ENCODE results near the gene COX7A1. TPM values are rescaled to one million over a fixed set of nuclear protein-coding genes. Genes with fewer than 3 reads are reported as not detected.

Gene COX7A1
- 0.76 and 1.6 TPM in 2 replicates for total RNA-seq

DNA sequence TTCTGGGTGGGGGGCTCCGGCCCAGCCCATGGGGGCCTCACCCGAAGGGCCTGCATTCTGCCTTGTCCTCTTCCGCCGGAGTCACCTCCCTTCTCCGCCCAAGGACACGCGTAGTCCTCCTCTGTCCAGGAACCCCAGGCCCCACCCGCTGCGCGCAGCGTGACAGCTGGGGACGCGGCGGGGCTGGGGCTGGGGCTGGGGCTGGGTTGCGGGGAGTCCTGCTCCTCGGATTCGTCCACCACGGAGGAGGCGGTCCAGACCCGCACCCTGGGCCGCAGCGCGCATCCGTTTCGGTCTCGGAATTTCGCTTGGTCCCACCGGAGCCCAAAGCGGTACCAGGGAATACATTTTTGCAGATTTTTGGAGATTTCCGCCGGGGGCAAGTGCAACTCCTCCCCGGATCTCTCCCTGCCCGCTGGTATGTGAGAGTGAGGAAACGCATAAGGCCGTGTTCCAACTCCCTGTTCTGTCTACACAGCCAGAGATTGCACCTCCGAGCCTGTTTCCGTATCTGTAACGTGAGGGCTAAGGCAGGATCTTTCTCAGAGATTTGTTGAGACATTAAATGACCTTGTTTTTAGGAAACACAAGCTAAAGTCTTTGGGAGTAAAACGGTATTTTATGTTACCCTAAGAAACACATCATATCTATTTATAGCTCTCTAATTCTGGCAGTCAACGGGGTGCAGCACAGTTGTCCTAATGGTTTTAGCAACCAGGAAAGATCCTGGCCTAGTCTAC, at the start of gene COX7A1:
Gene COX7A1 (minus strand): TSS at position 96 of the 740 bp plus-strand sequence. CDS start 40 bp downstream, at position 56.

DNA sequence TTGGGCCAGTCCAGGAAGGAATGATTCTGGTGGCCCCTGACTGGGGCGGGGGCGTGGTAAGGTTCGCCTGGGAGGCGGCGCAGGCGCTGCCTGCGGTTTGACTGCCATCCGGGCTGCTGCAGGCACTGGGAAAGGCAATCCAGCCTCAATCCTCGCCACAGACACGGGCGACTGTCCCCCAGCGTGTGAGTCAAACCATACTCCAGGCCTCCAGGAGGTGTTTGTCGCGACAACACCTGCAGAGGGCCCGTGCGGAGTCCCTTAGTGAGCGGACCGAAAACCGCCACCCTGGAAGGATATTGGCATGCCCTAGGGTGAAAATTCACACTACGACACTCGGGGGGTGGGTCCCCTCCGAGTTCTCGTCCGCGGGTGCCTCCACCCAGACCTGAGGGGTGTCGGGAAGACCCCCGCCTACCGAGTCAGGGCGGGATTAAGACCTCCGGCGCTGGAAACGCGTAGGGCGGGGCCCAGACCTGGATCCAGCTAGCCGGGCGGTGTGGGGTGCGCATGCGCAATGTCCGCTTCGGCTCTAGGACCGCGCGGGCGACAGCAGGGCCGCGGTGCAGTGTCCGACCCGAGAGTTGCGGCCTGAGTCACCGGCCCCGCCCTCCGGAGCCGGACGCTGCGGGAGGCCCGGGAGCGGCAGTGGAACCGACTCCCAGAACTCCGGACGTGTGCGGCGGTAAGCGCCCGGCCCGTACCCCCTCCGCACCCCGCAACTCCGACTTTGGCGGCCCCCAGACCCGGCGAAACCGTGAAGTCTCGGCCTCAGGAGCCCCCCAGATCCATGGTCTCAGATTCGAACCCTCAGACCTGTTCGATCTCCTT, 12.6 kb downstream of the COX7A1 start, which contains the start of gene CAPNS1:
Gene CAPNS1 (plus strand): TSS at position 594 of the 831 bp plus-strand sequence. CDS start 946 bp downstream, outside the sequence.

DNA sequence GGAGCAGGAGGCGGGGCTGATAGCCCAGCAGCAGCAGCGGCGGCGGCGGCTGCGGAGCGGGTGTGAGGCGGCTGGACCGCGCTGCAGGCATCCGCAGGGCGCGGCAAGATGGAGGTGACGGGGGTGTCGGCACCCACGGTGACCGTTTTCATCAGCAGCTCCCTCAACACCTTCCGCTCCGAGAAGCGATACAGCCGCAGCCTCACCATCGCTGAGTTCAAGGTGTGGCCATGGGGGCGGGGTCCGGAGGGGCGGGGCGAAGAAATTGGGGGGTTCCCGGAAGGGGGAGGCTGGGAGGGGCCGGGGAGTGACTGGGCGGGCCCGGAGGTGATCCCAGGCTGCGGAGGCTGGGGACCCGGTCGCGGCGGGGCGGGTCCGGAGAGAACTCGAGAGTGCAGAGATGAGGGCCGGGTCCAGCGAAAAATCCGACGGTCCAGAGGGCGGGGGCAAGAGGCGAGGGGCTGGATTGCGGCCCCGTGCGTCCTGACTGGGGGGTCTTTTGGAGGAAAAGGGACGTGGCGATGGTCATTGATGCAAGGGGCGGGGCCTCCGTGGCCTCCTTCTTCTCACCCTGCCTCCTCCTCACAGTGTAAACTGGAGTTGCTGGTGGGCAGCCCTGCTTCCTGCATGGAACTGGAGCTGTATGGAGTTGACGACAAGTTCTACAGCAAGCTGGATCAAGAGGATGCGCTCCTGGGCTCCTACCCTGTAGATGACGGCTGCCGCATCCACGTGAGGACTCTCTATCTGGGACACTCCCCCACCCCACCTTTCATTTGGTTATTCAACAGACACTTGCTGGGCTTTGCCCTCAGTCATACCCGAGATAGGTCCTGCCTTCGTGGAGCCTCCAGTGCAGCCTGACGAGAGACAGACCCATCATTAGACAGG, 36.5 kb downstream of the COX7A1 start, which contains the start of gene TBCB:
Gene TBCB (plus strand): TSS at position 16 of the 891 bp plus-strand sequence. CDS start 93 bp downstream, at position 109.

DNA sequence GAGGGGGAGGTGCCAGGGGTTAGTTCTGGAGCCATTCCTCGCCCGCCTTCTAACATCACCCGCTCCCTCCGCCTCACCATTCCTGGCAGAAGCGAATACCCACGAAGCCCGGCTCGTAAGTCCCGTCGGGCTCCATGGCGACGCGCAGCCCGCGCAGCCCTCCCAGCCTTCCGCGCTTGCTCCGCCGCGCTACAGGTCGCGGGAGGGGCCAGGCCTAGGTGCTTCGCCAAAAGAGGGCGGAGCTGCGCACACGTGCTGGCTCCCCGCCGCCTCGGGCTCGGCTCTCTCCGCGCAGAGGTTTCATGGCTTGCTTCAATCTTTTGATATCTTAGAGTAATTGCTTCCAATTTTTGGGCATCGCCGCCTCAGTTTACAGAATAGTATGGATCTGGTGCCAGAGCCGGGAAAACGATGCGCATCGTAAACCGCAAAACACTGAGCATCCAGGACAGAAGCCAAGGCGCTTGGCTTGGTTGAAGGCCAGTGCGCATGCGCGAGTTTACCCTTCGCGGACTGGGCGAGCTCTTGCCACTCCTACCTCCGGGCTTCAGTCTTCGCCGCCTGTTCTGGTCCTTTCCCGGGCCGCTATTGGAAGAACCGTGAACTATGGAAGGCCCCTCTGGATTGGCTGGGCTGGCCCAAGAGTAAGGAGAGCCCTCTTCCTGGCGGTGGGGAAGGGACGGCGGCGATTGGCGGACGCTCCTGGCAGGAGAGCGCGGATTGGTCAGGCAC, 37.4 kb downstream of the COX7A1 start, which contains the start of gene POLR2I:
Gene POLR2I (minus strand): TSS at position 155 of the 732 bp plus-strand sequence. CDS start 19 bp downstream, at position 136.

DNA sequence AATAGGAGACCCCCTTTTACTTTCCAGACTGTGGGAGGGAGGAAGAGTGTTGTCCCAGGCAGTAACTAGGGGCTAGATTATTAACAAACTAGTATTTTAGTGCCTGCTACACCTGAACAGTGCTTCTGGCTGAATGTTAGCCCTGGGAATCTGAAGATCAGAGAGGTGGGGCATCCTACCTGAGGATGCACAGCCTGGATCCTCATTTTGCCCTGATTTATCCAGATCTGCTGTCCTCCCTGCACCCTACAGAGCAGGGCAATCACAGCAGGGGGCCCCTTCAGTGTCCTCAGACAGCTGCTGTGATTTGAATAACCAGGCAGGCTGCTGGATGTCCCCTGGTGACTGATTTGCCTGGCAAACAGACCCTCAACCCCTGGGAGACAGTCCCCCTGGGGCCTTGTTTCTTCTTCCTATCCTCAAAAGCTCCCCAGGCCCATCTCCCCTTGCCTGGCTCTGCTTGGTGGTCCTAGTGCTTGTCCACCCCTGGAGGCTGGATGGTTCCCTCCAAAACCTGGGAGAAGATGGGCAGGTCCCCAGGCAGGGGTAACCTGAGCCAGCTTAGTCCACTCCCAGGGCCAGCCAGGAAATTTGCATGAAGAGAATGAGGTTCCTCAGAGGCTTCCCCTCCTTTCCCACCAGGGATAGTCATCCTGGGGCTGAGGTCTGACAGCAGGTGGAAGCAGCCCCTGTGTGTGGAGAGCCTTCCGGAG, 41.6 kb downstream of the COX7A1 start, which contains the start of gene OVOL3:
Gene OVOL3 (plus strand): TSS at position 657 of the 713 bp plus-strand sequence. CDS start 60 bp downstream, outside the sequence.

Other genes with a start within 250 kb of the COX7A1 start
- gene HCST, start 249.9 kb downstream of the COX7A1 start, total RNA-seq, result 0.38 TPM in 1 of 2 replicates, not detected in the other
- gene TYROBP, start 244.2 kb downstream of the COX7A1 start, total RNA-seq, result not detected in 2 replicates
- 10.4 and 19.8 TPM in 2 replicates for gene LRFN3, start 216.1 kb downstream of the COX7A1 start, total RNA-seq
- gene SDHAF1, start 157.3 kb downstream of the COX7A1 start, total RNA-seq, result 24.4 and 26.4 TPM in 2 replicates
- 0.81 and 3.4 TPM in 2 replicates for gene SYNE4, start 143.6 kb downstream of the COX7A1 start, total RNA-seq
- 22.9 and 33.4 TPM in 2 replicates for gene ALKBH6, start 138.2 kb downstream of the COX7A1 start, total RNA-seq
- gene CLIP3, start 119.6 kb downstream of the COX7A1 start, total RNA-seq, result 2.6 and 31.9 TPM in 2 replicates
- 4.4 and 15.3 TPM in 2 replicates for gene THAP8, start 98.2 kb downstream of the COX7A1 start, total RNA-seq
- 1.8 and 22.5 TPM in 2 replicates for gene WDR62, start 97.5 kb downstream of the COX7A1 start, total RNA-seq
- not detected in 2 replicates for gene OVOL3, start 41.3 kb downstream of the COX7A1 start, total RNA-seq
- 106 and 123 TPM in 2 replicates for gene POLR2I, start 37.6 kb downstream of the COX7A1 start, total RNA-seq
- 291 and 344 TPM in 2 replicates for gene TBCB, start 37.0 kb downstream of the COX7A1 start, total RNA-seq
- 323 and 352 TPM in 2 replicates for gene CAPNS1, start 12.4 kb downstream of the COX7A1 start, total RNA-seq
- gene ZNF565, start 62.2 kb upstream of the COX7A1 start, total RNA-seq, result 0.81 and 3.2 TPM in 2 replicates
- gene ZNF146, start 62.7 kb upstream of the COX7A1 start, total RNA-seq, result 46.8 and 52.6 TPM in 2 replicates
- 0.33 and 1.9 TPM in 2 replicates for gene ZFP14, start 226.8 kb upstream of the COX7A1 start, total RNA-seq

All from mesangial cell (primary cell).